IgD-negative memory B cell (primary cell): Measurements from ENCODE around the gene GTF3C1. TPM values are rescaled to one million over a fixed set of nuclear protein-coding genes. Genes with fewer than 3 reads are reported as not detected.

Experiments
- H3K27ac Mint-ChIP-seq, 3 donors: one replicate each; pipeline ENCODE4 v1.8.0; 2020 to 2022; ENCODE audit warnings: mild to moderate bottlenecking in 3 of 3, mixed read lengths in 3 of 3, moderate library complexity in 1 of 3
- H3K27me3 Mint-ChIP-seq: one replicate; pipeline ENCODE4 v1.8.0; 2021; ENCODE audit warnings: mixed read lengths
- H3K36me3 Mint-ChIP-seq: one replicate; pipeline ENCODE4 v1.8.0; 2020; ENCODE audit warnings: mild to moderate bottlenecking, mixed read lengths
- H3K4me1 Mint-ChIP-seq, 3 donors: one replicate each; pipeline ENCODE4 v1.8.0; 2020 to 2022; ENCODE audit warnings: mixed read lengths in 3 of 3, mild to moderate bottlenecking in 1 of 3
- H3K4me3 Mint-ChIP-seq, 4 donors: one replicate each; pipeline ENCODE4 v1.8.0; 2020 to 2022; ENCODE audit warnings: mild to moderate bottlenecking in 4 of 4, mixed read lengths in 4 of 4, moderate library complexity in 3 of 4
- H3K9me3 Mint-ChIP-seq, 3 donors: one replicate each; pipeline ENCODE4 v1.8.0; 2020 to 2021; ENCODE audit warnings: mixed read lengths in 3 of 3, mild to moderate bottlenecking in 1 of 3
- polyA plus RNA-seq: library from polyadenylated mRNA; unstranded; fragments of 300-500 nt; fragmentation: Illumina TruSeq; gene quantifications from one replicate; pipeline ENCODE4 v1.2.3, GENCODE V29; 2021

The GTF3C1 gene
- polyA plus RNA-seq, 1 donor from 2014 or later, result 22.1 TPM

- H3K9me3 Mint-ChIP-seq, result no peaks in the 10 kb centered on the region
Observed at GRCh38 chr16:27489906-27490305, 59.8 kb downstream of the GTF3C1 start.

GRCh38 chr16:27489421-27489820 lies 60.3 kb downstream of the GTF3C1 start:
- Mint-ChIP-seq H3K4me3 (no peak overlapping the region), H3K27me3 (no peaks in the 10 kb centered on the region), H3K9me3 (no peaks in the 10 kb centered on the region), H3K36me3 (peaks cover 8% of the 10 kb centered on the region), H3K27ac (no peak overlapping the region), H3K4me1 (no peaks in the 10 kb centered on the region)

More at GRCh38 chr16:27489906-27490305, 59.8 kb downstream of the GTF3C1 start:
- no peak overlapping the region for H3K27ac Mint-ChIP-seq
- no peak overlapping the region for H3K4me3 Mint-ChIP-seq
- H3K4me1 Mint-ChIP-seq, result no peaks in the 10 kb centered on the region
- H3K36me3 Mint-ChIP-seq, result peaks cover 8% of the 10 kb centered on the region
- H3K27me3 Mint-ChIP-seq, result no peaks in the 10 kb centered on the region

GRCh38 chr16:27486760-27487159 lies 63.0 kb downstream of the GTF3C1 start:
- H3K4me1 Mint-ChIP-seq, result no peaks in the 10 kb centered on the region
- H3K27ac Mint-ChIP-seq, result no peak overlapping the region
- H3K27me3 Mint-ChIP-seq, result no peaks in the 10 kb centered on the region
- H3K4me3 Mint-ChIP-seq, result no peak overlapping the region
- no peaks in the 10 kb centered on the region for H3K9me3 Mint-ChIP-seq
- peaks cover 6% of the 10 kb centered on the region for H3K36me3 Mint-ChIP-seq

- Mint-ChIP-seq H3K9me3 (no peaks in the 10 kb centered on the region), H3K4me3 (no peak overlapping the region), H3K4me1 (no peaks in the 10 kb centered on the region), H3K36me3 (peaks cover 6% of the 10 kb centered on the region), H3K27me3 (no peaks in the 10 kb centered on the region), H3K27ac (no peak overlapping the region)
Observed at GRCh38 chr16:27486344-27486743, 63.4 kb downstream of the GTF3C1 start.

- H3K4me1 Mint-ChIP-seq, result no peaks in the 10 kb centered on the region
- peaks cover 6% of the 10 kb centered on the region for H3K36me3 Mint-ChIP-seq
- H3K4me3 Mint-ChIP-seq, result no peak overlapping the region
- no peaks in the 10 kb centered on the region for H3K27me3 Mint-ChIP-seq
- no peak overlapping the region for H3K27ac Mint-ChIP-seq
- no peaks in the 10 kb centered on the region for H3K9me3 Mint-ChIP-seq
Observed at GRCh38 chr16:27485811-27486210, 63.9 kb downstream of the GTF3C1 start.

- no peak overlapping the region for H3K4me3 Mint-ChIP-seq
- no peak overlapping the region for H3K27ac Mint-ChIP-seq
- H3K36me3 Mint-ChIP-seq, result peaks cover 6% of the 10 kb centered on the region
- H3K27me3 Mint-ChIP-seq, result no peaks in the 10 kb centered on the region
- no peaks in the 10 kb centered on the region for H3K9me3 Mint-ChIP-seq
- no peaks in the 10 kb centered on the region for H3K4me1 Mint-ChIP-seq
Observed at GRCh38 chr16:27485126-27485525, 64.6 kb downstream of the GTF3C1 start.

- Mint-ChIP-seq H3K27me3 (no peaks in the 10 kb centered on the region), H3K9me3 (no peaks in the 10 kb centered on the region), H3K4me3 (no peak overlapping the region), H3K27ac (no peak overlapping the region), H3K4me1 (no peaks in the 10 kb centered on the region), H3K36me3 (peaks cover 3% of the 10 kb centered on the region)
Observed at GRCh38 chr16:27483624-27484023, 66.1 kb downstream of the GTF3C1 start.

- Mint-ChIP-seq H3K27me3 (no peaks in the 10 kb centered on the region), H3K27ac (no peak overlapping the region), H3K4me3 (no peak overlapping the region), H3K4me1 (no peaks in the 10 kb centered on the region), H3K9me3 (no peaks in the 10 kb centered on the region), H3K36me3 (peaks cover 7% of the 10 kb centered on the region)
Observed at GRCh38 chr16:27483088-27483437, 66.7 kb downstream of the GTF3C1 start.

- Mint-ChIP-seq H3K36me3 (peaks cover 7% of the 10 kb centered on the region), H3K4me3 (no peak overlapping the region), H3K27ac (no peak overlapping the region), H3K9me3 (no peaks in the 10 kb centered on the region), H3K4me1 (no peaks in the 10 kb centered on the region), H3K27me3 (no peaks in the 10 kb centered on the region)
Observed at GRCh38 chr16:27482397-27483087, 67.2 kb downstream of the GTF3C1 start.

- no peak overlapping the region for H3K4me3 Mint-ChIP-seq
- H3K27ac Mint-ChIP-seq, result no peak overlapping the region
- no peaks in the 10 kb centered on the region for H3K4me1 Mint-ChIP-seq
- no peaks in the 10 kb centered on the region for H3K27me3 Mint-ChIP-seq
- no peaks in the 10 kb centered on the region for H3K9me3 Mint-ChIP-seq
- peaks cover 7% of the 10 kb centered on the region for H3K36me3 Mint-ChIP-seq
Observed at GRCh38 chr16:27481282-27481934, 68.3 kb downstream of the GTF3C1 start.

GRCh38 chr16:27480761-27481160 lies 69.0 kb downstream of the GTF3C1 start:
- Mint-ChIP-seq H3K27me3 (no peaks in the 10 kb centered on the region), H3K27ac (no peak overlapping the region), H3K4me1 (no peaks in the 10 kb centered on the region), H3K4me3 (no peak overlapping the region), H3K36me3 (peaks cover 4% of the 10 kb centered on the region), H3K9me3 (no peaks in the 10 kb centered on the region)

- H3K36me3 Mint-ChIP-seq, result peaks cover 15% of the 10 kb centered on the region
- H3K27me3 Mint-ChIP-seq, result no peaks in the 10 kb centered on the region
- H3K4me3 Mint-ChIP-seq, result no peak overlapping the region
- no peaks in the 10 kb centered on the region for H3K4me1 Mint-ChIP-seq
- H3K27ac Mint-ChIP-seq, result no peak overlapping the region
- no peaks in the 10 kb centered on the region for H3K9me3 Mint-ChIP-seq
Observed at GRCh38 chr16:27476240-27476639, 73.5 kb downstream of the GTF3C1 start.

- Mint-ChIP-seq H3K27ac (no peak overlapping the region), H3K27me3 (no peaks in the 10 kb centered on the region), H3K9me3 (no peaks in the 10 kb centered on the region), H3K4me3 (no peak overlapping the region), H3K4me1 (no peaks in the 10 kb centered on the region), H3K36me3 (peaks cover 20% of the 10 kb centered on the region)
Observed at GRCh38 chr16:27475561-27475960, 74.2 kb downstream of the GTF3C1 start.

GRCh38 chr16:27474921-27475320 lies 74.8 kb downstream of the GTF3C1 start:
- Mint-ChIP-seq H3K4me1 (no peaks in the 10 kb centered on the region), H3K9me3 (no peaks in the 10 kb centered on the region), H3K27ac (no peak overlapping the region), H3K27me3 (no peaks in the 10 kb centered on the region), H3K36me3 (peaks cover 21% of the 10 kb centered on the region), H3K4me3 (no peak overlapping the region)

GRCh38 chr16:27474041-27474440 lies 75.7 kb downstream of the GTF3C1 start:
- H3K36me3 Mint-ChIP-seq, result peaks cover 26% of the 10 kb centered on the region
- no peak overlapping the region for H3K27ac Mint-ChIP-seq
- no peaks in the 10 kb centered on the region for H3K9me3 Mint-ChIP-seq
- no peaks in the 10 kb centered on the region for H3K27me3 Mint-ChIP-seq
- H3K4me3 Mint-ChIP-seq, result no peak overlapping the region
- H3K4me1 Mint-ChIP-seq, result no peaks in the 10 kb centered on the region
